Activated CD4-positive, CD25-positive, alpha-beta regulatory T cell treated with anti-CD3 and anti-CD28 coated beads, Interleukin-2, amount 50 U/mL, for 16 hours (primary cell): ENCODE measurements around the gene CSTF3.

Experiments used
- DNase-seq: peaks from one replicate; pipeline ENCODE4 v3.0.0-alpha.2; 2020; ENCODE audit warnings: low read depth, low spot score

The CSTF3 gene

DNA sequence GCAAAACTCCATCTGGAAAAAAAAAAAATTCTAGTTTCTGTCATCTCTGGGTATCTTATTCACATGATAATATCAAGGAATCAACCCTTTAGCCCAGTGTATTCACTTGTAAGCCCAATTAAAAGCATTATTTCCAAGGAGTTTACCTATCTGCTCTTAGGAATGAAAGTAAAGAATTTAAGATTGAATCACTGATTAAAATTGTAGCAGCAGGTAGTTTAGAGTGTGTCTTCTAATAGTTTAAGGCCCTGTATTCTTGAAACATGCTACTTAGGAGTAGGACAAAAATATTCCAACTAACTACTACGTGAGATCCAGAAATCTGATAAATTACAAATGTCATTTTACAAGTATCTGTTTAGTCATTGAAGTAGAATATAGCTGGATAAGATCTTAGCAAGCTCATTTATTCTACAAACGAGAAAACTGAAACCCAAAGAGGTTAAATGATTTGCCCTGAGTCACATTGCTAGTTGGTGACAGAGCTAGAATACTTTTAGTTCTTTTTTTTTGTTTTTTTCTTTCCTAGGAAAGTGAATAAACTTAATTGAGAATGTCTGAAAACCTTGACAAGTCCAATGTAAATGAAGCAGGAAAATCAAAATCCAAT is 118.0 kb downstream of the CSTF3 start:
- no peak for DNase-seq

DNA sequence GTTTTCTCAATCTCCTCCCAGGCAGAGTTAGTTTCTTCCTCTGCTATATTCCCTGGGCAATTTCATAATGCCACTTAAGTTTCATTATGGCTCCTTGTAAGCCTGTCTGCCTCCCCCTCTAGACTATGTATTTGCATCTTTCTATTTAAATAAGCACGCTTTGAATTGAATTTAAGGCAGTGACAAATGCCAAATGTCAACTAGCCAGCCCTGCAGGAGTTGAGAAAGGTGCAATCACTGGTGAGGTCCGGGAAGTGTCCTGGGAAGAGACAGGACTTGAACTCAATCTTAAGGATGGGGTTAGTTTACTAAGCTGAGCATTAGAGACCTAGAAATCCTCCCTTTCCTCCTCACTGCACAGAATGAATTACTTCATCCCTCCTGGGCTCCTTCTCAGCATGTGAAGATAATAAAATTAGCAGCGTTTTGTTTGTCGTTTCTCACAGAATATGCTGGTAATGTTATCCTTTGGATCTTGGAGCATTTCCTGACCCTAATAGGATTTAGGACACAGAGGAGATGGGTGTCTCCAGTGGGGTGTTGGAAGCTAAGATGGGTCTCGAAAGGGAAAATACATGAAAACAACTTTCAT is 120.3 kb downstream of the CSTF3 start:
- DNase-seq: no peak

DNA sequence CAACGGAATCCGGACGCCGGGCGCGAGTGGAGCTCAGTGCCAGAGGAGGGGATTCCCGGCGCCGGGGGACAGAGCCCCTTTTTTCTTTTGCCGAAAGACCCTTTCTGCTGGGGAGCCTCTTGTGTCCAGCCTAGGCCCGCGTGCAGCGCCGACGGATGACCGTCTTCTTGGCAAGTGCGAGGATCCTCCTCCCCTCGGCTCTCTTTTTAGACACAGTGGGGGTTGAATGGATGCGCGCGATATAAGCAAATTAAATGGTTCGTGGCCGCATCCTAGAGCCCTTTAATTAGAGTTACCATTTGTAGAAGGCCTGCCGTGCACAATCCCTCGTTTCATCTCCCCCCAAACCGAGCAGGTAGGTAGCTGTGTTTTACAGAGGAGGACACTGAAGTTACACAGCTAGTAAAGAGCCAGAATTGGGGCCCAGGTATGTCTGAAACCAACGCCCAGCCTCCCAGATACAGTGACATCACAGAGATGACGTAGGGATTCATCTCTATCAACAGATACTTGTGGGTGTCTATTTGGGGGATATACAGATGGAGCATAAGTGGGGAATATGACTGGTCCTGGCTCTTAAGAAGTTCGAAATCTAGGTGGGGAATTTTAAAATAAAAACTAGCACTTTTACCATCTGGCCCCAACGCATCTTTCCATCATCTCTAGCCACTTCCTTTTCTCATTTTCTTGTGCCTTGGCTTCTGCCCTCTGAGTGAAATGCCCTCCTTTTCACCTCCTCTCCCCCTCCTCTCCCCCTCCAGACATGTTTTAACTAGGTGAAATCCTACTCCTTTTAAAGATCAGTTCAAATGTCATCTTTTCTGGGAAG is 121.0 kb downstream of the CSTF3 start:
- DNase-seq: no peak

DNA sequence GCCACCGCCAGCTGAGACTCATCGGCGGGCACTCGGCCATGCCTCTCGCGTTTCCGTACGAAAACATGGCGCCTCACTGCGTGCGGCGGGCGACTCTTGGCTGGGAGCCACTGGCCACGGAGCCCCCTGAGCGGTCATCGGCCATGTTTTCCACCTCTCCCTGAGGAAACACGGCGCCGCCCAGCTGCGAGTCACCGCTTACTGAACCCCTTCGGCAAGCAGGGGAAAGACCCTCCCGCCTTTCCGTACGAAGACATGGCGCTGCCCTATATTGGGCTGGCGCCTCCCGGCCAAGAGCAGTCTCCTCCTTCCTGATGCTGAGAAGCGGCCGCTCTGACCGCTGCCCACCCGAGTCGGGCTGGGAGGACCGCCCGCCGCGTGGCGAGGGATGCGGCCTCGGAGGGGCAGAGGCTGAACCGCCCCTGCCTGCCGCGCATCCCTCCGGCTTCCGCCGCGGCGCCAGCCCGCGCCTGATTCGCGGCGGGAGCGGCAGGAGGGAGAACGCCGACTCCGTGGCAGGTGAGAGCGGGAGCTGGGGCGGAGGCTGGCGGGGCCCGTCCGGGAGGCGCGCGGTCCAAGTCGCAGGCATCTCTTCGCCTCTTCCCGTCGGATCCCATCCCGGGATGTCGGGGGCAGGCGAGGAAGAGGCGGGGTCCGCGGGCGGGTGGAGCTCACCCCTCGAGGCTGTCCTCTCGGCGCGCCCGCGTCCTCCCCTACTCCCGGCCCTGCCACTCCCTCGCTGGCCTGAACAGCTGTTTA is 121.8 kb downstream of the CSTF3 start, which contains the start of gene TCP11L1:
TCP11L1 (plus strand) TSS at position 299 of the 759 bp plus-strand sequence. CDS start 4,202 bp downstream, outside the sequence.
- peak; percentile 61 for DNase-seq

DNA sequence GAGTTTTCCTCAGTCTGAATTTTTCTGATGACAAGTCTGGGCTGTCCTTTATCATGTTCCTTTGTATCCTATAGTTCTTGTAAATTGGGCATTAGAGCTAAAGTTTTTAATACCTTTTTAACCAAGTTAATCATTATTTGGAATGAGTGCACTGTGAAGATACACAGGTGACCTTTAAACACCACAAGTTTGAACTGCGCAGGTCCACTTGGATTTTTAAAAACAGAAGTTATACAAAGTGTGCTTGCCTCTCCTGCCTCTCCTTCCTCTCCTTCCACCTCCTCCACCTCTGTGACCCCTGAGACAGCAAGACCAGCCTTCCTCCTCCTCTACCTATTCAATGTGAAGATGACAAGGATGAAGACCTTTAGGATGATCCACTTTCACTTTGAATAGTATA is 126.3 kb downstream of the CSTF3 start:
- no peak for DNase-seq
